ENCODE results near the gene TKTL1. TPM values are rescaled to one million over a fixed set of nuclear protein-coding genes. Genes with fewer than 3 reads are reported as not detected.

TKTL1 gene
- total and polyA plus RNA-seq, 12 donors = 2.6 to 14.1 (median 7.3) TPM

DNA sequence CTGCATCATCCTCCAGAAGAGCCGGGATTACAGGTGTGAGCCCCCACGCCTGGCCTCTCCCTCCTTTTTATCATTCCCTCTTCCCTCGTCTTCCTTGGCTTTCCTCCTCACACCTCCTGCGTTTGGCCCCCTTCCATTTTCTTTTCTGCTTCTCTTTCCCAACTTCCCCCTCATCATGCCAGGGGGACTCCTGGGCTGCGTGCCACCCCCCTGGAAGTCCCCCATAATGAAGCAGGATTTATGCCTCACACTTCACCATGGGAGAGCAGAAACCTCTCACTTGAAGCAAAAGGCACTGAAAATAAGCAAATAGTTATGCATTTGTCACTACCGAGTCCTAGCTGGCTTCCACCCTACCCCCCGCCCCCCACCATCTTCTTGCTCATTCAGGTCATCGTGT is 7.9 kb downstream of the TKTL1 start:
- intact Hi-C loops (cut with DNase I) = no loop called here
- Histone ChIP-seq H3K27me3 (peaks cover 0 to 16% (median 0%) of the 10 kb centered on the region in 7 donors), H3K9me3 (no peaks in the 10 kb centered on the region), H3K4me1 (peaks cover 0 to 15% (median 0%) of the 10 kb centered on the region in 9 donors), H3K27ac (no peak overlapping the region), H3K36me3 (no peaks in the 10 kb centered on the region), H3K4me3 (no peak overlapping the region)
- 79 to 83% methylated on average over 8 of the region's 8 CpGs for WGBS, 2 donors
- ATAC-seq (no peak), DNase-seq (no peak)
- TF ChIP-seq CTCF (IDR thresholded peaks at IDR 0.05) = no peak

- intact Hi-C loops (cut with DNase I) = no loop called here
- DNase-seq = no peak
- no peaks in the 10 kb centered on the region for H3K36me3 ChIP-seq
These were observed 9.3 kb downstream of the TKTL1 start for GRCh38 chrX:154304846-154305245.

GRCh38 chrX:154305541-154306205 is 10.1 kb downstream of the TKTL1 start:
- H3K27ac ChIP-seq = peak overlapping the region in 1 of 10 donors; percentile 23
- 73 to 93% methylated on average over 7 to 11 of the region's 11 CpGs for WGBS, 2 donors
- H3K36me3 ChIP-seq = no peaks in the 10 kb centered on the region
- intact Hi-C loops (cut with DNase I) = no loop called here
- peak in 1 of 8 donors; percentile 67 for ATAC-seq
- no peak overlapping the region for H3K4me3 ChIP-seq
- H3K9me3 ChIP-seq = no peaks in the 10 kb centered on the region
- no peak for TF ChIP-seq CTCF (IDR thresholded peaks at IDR 0.05)
- DNase-seq = no peak
- H3K27me3 ChIP-seq = peaks cover 0 to 16% (median 0%) of the 10 kb centered on the region in 7 donors
- peaks cover 0 to 21% (median 0%) of the 10 kb centered on the region in 9 donors for H3K4me1 ChIP-seq

More at GRCh38 chrX:154304846-154305245, 9.3 kb downstream of the TKTL1 start:
- 87 to 90% methylated on average over 10 of the region's 10 CpGs for WGBS, 2 donors
- H3K4me1 ChIP-seq = peaks cover 0 to 21% (median 0%) of the 10 kb centered on the region in 9 donors
- H3K4me3 ChIP-seq = no peak overlapping the region
- ATAC-seq = no peak
- H3K27me3 ChIP-seq = peaks cover 0 to 16% (median 0%) of the 10 kb centered on the region in 7 donors
- no peak for TF ChIP-seq CTCF (IDR thresholded peaks at IDR 0.05)
- H3K9me3 ChIP-seq = no peaks in the 10 kb centered on the region
- H3K27ac ChIP-seq = no peak overlapping the region

DNA sequence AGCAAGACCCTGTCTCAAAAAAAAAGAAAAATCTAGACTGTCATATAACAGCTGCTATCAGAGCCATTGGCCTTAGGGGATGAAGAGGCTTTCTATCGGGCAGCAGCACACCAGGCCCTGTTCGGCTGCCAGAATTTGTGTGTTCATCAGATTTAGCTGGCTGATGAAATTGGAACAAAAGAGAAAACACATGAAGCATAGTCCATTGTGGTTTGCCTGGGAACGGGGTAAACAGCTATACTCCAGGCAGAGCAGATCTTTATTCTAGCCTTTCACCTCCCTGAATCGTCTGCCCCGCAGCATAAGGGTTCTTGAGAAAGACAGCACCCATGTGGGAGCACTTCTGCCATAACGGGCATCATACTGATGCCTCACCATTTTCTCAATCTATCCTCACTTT is 11.6 kb downstream of the TKTL1 start:
- H3K4me1 ChIP-seq = peaks cover 0 to 21% (median 0%) of the 10 kb centered on the region in 9 donors
- intact Hi-C loops (cut with DNase I) = no loop called here
- H3K27me3 ChIP-seq = peaks cover 0 to 16% (median 0%) of the 10 kb centered on the region in 7 donors
- no peak for TF ChIP-seq CTCF (IDR thresholded peaks at IDR 0.05)
- WGBS, 2 donors = 82 to 83% methylated on average over 6 of the region's 6 CpGs
- no peaks in the 10 kb centered on the region for H3K9me3 ChIP-seq
- DNase-seq (no peak), ATAC-seq (no peak)
- H3K36me3 ChIP-seq = no peaks in the 10 kb centered on the region
- no peak overlapping the region for H3K27ac ChIP-seq
- no peak overlapping the region for H3K4me3 ChIP-seq

Data from heart right ventricle (tissue), 16 donors.